NCI-H2029 treated with DMSO at 0.1 percent for 48 hours (cell line): Measurements from ENCODE around the gene SSTR4.
"Not testable (repeated sequence)": the region's sequence is repeated elsewhere in the genome, so short reads cannot be mapped to it uniquely, and the experiment has no call there.

Experiments used
- DNase-seq: peaks from one replicate; lab custom pipeline; 2025; lab: John Stamatoyannopoulos, UW

The SSTR4 gene

DNA sequence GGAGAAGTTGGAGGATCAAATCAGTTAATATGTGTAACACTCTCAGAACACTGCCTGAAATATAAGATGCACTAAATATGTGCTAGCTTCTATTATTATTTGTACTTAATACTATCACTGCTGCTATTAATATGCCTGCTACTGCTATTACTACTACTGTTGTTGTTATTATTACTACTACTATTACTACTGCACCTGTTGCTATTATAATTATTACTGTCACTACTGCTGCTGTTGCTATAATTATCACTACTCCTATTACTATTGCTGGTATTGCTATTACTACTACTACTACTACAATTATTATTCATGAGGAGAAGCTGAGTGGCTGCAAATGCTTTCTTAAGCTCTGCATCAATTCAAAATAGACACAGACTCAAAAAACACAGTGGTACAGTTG is 16.7 kb upstream of the SSTR4 start:
- no peak for DNase-seq

GRCh38 chr20:23018941-23019340 is 16.2 kb upstream of the SSTR4 start:
- no peak for DNase-seq

DNA sequence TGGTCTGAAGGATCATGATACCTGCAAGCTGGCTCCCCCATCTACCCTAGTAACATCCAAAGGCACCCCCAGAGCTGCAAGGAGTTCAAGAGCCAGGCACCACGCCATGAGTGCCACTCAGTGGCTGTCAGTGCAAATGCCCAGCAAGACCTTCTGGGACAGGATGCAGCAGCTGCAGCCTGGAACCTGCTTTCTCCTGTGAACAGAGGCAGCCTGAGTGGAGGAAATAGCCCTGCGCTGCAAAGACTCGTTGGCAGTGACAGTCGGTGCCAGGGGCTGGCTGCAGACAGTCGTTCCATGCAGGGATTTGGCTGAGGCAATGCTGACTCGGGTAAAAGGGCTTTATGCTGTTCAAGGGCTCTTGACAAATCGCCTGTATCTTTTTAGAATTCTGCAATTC is 15.7 kb upstream of the SSTR4 start:
- DNase-seq = no peak

DNA sequence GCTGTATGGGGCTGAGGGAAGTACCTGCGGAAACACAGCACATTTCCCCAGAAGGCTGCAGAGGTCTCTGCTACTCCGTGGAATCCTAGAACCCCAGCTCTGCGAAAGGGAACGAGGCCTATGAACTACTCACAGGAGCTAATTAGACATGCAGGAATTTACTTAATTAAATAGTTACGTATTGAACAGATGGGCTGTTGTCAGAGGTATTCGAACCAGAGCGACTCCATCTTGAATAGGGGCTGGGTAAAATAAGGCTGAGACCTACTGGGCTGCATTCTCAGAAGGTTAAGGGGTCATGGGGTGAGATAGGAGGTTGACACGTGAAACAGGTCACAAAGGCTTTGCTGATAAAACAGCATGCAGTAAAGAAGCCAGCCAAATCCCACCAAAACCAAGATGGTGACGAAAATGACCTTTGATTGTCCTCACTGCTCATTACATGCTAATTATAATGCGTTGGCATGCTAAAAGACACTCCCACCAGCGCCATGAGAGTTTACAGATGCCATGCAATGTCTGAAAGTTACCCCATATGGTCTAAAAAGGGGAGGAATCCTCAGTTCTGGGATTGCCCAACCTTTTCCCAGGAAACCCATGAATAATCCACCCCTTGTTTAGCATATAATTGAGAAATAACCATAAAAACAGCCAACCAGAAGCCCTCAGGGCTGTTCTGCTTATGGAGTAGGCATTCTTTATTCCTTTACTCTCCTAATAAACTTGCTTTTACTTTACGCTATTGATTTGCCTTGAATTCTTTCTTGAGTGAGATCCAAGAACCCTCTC is 14.7 kb upstream of the SSTR4 start:
- no peak for DNase-seq

DNA sequence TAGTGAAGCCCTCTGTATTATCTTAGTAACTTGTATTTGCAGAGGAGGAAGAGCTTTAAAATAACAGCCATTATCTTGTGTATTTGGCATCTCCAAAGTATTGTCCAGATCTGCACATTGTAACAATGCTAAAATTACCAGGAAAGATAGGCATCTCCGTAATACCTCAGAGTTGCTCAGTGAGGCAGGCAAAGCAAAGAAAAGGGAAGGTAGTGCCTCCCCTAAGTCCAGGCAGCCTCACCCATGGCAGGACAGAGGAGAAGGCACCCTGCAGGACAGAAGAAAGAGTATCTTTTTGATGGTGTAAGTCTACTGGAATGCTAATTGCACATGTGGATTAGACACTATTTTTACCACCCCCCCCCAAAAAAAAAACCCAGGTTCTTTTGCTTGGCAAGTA is 13.6 kb upstream of the SSTR4 start:
- no peak for DNase-seq

DNA sequence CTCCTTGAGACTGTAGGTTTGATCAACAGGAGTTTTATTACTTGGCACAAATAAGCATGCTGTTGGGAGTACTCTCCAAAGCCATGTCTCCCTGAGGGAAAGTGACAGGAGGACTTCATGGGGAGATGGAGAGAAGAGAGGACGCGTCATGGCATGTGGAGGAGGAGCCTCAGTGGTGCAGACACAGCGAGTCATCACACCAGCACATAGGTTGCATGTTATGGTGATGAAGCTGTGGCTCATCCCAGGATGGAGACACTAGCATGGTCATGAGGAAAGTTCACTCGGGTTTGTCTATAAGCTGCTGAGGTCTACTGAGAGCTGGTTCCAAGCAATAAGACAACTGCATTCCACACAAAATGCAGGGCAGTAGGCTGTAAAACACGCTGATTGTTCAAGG is 13.2 kb upstream of the SSTR4 start:
- no peak for DNase-seq

DNA sequence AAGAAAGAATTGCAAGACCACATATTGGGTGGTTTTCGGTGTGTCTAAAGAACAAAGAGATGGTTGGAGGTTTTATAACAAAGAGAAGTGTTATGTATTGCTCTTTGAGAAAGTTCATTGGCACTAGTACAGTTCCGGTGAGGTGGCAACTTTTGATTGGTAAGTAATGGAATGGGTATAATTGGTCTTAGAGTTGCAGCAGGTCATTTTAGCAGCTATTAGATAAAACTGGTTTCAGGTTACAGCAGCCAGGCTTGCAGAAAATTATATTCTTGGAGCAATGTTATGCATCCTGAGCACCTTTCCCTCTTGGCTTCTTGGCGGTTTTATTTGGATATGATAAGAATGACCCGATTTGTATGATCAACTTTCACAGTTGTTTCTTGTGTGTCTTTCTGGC is 12.3 kb upstream of the SSTR4 start:
- no peak for DNase-seq

- no peak for DNase-seq
These were observed 11.4 kb upstream of the SSTR4 start for GRCh38 chr20:23023621-23024177.

DNA sequence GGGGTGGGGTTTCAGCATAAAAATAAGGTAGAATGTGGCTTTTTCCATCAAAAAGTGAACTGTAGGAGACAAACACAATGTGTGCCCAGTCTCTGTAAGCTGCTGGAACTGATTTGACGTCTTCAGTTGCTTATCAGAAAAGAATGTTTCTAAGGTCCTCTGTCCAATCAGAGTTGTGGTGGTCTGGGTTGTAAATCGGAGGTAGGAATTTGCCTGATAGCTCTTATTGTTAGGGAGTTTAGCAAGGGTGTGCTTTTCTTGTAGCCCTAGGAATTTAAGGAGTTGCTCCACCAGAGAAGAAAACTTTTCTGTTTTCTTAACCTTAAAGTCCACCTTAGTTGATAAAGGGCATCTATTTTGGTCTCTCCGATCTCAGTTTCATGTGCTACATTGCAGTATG is 10.4 kb upstream of the SSTR4 start:
- no peak for DNase-seq

DNA sequence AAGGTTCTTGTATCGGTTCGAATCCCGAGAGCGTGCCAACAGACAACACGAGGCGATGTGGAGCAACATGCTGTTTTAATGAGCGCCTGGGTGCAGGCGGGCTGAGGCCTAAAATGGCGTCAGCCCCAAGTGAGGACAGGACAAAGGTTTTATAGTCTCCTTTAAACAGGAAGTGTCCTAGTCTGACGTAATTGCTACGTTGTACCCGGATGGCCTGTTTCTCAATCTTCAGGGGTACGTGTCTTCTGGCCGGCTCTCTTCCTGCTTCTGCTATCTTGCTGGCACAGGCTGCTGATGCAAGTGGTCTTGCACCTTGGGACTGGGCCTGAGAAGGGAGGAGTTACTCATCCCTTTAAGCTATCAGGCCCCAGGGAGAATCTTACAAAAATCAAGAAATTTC is 9.6 kb upstream of the SSTR4 start:
- DNase-seq = not testable (repeated sequence)

DNA sequence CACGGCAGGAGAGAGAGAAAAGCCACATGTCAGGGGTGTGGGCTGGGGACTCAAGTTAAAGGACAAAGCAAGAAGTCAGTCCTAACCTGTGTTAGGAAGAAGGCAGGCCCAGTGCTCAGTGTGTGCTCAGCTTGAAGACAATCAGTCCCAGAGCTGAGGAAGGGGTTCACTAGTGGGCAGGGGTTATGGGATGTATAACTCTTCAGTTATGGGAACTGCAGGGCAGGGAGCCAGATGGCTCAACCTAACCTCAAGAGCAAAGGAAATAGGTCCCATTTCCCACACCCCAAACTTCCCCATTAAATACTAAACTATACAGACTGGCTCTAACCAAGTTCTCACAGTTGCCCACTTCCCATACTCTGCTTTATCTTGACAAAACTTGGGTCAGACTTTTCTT is 7.4 kb upstream of the SSTR4 start:
- DNase-seq = no peak

- DNase-seq = no peak
These were observed 6.7 kb upstream of the SSTR4 start for GRCh38 chr20:23028392-23028791.

DNA sequence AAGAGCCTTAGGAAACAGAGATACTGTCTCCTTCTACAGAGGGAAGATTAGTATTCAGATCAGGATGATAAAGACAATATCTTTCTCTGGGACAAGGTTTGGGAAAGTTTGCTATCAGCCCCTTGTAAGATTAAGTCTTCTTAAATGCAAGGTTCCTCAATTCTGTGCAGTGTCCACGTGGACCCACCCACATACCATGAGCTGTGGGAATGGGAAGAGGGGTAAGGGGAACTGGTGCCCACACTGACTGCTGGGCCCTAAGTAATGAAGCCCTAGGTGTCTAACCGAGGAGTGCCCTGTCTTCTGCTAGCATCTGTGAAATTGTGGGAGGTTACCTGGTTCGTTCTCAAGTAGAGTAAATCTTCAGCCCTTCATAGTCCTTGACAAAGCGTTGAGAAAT is 5.8 kb upstream of the SSTR4 start:
- DNase-seq = no peak

GRCh38 chr20:23031346-23031745 is 3.8 kb upstream of the SSTR4 start:
- no peak for DNase-seq

GRCh38 chr20:23032056-23032749 is 2.9 kb upstream of the SSTR4 start:
- no peak for DNase-seq

DNA sequence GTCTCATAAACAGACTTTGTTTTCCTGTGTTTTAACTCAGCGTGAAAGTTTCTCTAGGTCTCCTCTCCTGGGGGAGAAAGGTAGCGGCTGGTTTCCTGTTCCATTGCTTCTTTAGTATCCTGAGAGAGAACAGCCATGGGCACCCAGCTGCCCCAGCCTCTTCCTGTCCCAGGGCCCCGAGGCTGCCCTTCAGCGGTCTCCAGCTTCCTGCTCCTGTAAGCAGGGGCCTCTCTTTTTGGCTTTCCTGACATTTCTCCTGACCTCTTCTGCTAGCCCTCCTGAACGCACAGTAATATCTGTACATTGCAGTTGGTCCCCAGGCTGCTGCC is 2.4 kb upstream of the SSTR4 start:
- no peak for DNase-seq

- DNase-seq = no peak
These were observed 1.2 kb upstream of the SSTR4 start for GRCh38 chr20:23033918-23034317.

GRCh38 chr20:23035731-23036130 is 619 bp downstream of the SSTR4 start:
- DNase-seq = no peak

GRCh38 chr20:23036371-23036770 is 1.3 kb downstream of the SSTR4 start:
- no peak for DNase-seq

GRCh38 chr20:23037017-23037481 is 1.9 kb downstream of the SSTR4 start:
- DNase-seq = no peak

GRCh38 chr20:23039136-23039875 is 4.2 kb downstream of the SSTR4 start:
- DNase-seq = no peak

GRCh38 chr20:23039885-23040508 is 4.9 kb downstream of the SSTR4 start:
- DNase-seq = no peak
